Measurements from ENCODE around the gene TMEM256.
A peak's percentile ranks its signal among the peaks of the same experiment; 100 is the strongest.

The TMEM256 gene

DNA sequence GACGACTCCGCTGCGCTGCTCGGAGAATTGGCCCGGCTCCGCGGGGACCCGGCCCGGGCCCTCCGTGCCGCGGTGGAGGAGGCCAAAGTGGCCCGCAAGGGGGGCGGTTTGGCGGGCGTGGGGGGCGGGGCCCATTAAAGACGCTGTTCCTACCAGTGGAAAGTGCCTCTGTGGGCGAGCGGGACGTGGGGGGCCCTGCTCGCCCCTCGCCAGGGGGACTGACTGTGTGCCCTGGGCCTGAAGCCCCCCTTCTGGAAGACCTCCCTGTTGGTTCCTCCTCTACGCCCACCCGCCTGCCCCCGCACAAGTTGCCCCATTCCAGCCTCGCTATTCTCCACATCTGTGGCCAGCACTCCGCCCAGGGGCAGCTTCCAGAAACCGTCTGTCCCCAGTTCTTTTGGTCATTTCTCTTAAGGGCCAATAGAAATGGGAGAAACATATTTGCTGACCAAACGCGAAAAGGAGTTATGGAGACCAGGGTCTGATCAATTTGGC is 33.5 kb upstream of the TMEM256 start:
- no peak for DNase-seq (ENCODE audit: low read depth)
- TF ChIP-seq, protein P1, sequence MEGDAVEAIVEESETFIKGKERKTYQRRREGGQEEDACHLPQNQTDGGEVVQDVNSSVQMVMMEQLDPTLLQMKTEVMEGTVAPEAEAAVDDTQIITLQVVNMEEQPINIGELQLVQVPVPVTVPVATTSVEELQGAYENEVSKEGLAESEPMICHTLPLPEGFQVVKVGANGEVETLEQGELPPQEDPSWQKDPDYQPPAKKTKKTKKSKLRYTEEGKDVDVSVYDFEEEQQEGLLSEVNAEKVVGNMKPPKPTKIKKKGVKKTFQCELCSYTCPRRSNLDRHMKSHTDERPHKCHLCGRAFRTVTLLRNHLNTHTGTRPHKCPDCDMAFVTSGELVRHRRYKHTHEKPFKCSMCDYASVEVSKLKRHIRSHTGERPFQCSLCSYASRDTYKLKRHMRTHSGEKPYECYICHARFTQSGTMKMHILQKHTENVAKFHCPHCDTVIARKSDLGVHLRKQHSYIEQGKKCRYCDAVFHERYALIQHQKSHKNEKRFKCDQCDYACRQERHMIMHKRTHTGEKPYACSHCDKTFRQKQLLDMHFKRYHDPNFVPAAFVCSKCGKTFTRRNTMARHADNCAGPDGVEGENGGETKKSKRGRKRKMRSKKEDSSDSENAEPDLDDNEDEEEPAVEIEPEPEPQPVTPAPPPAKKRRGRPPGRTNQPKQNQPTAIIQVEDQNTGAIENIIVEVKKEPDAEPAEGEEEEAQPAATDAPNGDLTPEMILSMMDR (conservative IDR thresholded peaks at IDR 0.05; ENCODE audit: low read depth, low read length) = no peak
- peak overlapping the region; percentile 52 for H3K4me3 ChIP-seq (ENCODE audit: low read length)

DNA sequence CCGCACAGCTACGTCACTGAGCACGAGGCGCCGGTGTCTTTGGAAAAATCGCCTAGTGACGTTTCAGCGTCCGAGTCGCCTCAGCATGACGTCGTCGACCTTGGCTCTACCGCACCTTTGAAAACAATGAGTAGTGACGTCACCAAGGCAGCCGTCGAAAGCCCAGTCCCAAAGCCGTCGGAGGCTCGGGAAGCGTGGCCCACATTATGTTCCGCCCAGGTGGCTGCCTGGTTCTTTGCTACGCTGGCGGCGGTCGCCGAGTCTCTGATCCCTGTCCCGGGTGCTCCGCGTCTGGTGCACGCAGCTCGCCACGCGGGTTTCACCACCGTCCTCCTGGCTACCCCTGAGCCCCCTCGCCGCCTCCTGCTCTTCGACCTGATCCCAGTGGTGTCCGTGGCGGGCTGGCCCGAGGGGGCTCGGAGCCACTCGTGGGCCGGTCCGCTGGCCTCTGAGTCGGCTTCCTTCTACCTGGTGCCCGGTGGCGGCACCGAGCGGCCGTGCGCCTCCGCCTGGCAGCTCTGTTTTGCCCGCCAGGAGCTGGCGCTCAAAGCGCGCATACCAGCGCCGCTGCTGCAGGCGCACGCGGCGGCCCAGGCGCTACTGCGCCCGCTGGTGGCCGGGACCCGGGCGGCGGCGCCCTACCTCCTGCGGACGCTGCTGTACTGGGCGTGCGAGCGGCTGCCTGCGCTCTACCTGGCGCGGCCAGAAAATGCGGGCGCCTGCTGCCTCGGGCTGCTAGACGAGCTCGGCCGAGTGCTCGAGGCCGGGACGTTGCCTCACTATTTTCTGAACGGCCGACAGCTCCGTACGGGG is 32.9 kb upstream of the TMEM256 start:
- peak; percentile 65 for DNase-seq (ENCODE audit: low read depth)
- TF ChIP-seq, protein P1 (conservative IDR thresholded peaks at IDR 0.05; ENCODE audit: low read depth, low read length) = peak; percentile 68
- H3K4me3 ChIP-seq (ENCODE audit: low read length) = peak overlapping the region; percentile 70

DNA sequence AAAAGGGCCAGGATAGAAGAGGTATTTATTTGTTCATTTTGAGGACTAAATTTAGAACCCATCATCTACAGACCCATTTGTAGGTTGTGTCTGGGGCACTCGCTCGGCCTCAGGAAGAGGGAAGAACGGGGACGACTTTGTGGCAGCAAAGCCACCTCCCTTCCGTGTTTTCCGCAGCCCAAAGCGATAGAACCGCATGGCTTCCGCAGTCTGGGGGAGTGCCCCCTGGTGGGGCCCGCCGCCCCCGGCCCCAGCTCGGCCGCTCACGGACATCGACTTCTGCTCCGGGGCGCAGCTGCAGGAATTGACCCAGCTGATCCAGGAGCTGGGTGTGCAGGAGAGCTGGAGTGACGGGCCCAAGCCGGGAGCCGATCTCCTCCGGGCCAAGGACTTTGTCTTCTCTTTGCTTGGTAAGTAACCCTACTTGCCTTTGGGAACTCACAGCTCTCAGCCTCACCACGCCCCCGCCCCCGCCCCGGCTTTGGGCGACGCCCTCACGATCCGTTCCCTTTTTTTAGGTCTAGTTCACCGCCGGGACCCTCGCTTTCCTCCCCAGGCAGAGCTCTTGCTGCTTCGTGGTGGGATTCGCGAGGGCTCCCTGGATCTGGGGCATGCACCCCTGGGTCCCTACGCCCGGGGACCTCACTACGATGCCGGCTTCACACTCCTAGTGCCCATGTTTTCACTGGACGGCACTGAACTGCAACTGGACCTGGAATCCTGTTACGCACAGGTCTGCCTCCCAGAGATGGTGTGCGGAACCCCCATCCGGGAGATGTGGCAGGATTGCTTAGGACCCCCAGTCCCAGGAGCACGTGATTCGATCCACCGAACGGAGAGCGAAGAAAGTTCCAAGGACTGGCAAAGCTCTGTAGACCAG is 32.0 kb upstream of the TMEM256 start:
- peak overlapping the region; percentile 70 for H3K4me3 ChIP-seq (ENCODE audit: low read length)
- TF ChIP-seq, protein P1 (conservative IDR thresholded peaks at IDR 0.05; ENCODE audit: low read depth, low read length) = peak; percentile 23
- no peak for DNase-seq (ENCODE audit: low read depth)

DNA sequence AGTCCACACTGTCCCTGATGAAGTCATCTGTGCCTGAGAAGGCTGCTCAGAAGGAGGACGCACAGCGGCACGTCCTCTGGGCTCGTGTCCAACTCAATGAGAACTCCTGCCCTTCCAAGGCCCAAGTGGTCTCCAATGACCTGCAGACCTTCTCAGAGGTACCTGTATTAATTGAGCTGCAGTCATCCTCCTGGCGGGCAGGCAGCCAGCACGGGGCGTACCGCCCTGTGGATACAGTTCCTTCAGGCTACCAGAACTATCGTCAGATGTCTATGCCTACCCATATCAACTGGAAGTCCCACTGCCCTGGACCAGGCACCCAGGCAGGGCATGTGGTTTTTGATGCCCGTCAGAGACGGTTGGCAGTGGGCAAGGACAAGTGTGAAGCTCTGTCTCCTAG is 28.4 kb upstream of the TMEM256 start:
- TF ChIP-seq, protein P1 (conservative IDR thresholded peaks at IDR 0.05; ENCODE audit: low read depth, low read length) = no peak
- no peak for DNase-seq (ENCODE audit: low read depth)
- no peak overlapping the region for H3K4me3 ChIP-seq (ENCODE audit: low read length)

DNA sequence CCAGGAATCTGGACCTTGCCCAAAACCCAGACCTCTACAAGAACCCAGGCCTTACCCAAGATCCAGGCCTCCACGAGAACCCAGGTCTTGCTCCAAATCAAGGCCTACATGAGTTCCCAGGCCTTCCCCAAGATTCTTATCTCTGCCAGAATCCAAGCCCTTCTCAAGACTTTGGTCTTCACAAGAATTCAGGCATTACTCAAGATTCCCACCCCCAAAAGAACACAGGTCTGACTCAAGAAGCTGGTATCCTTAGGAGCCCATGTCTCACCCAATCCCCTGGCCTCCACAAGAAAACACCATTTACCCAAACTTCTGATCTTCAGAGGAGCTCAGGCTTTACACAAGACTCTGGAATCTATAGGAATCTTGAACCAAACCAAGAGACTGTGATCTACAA is 27.3 kb upstream of the TMEM256 start:
- no peak overlapping the region for H3K4me3 ChIP-seq (ENCODE audit: low read length)
- TF ChIP-seq, protein P1 (conservative IDR thresholded peaks at IDR 0.05; ENCODE audit: low read depth, low read length) = no peak
- no peak for DNase-seq (ENCODE audit: low read depth)

DNA sequence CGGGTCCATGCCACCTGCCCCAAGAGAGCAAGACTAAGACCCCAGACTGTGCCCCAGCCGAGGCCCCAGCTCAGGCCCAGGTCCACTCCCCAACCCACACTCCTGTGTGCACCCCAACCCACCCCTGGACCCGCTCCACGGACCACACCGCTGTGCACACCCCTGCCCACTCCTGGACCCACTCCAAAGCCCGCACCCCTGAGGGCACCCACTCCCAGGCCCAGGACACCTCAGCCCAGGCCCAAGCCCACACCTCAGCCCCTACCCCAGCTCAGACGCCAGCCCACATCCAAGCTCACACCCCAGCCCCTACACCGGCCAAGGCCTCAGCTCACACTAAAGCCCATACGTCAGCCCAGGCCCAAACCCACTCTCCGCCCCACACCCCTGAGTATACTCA is 25.8 kb upstream of the TMEM256 start:
- TF ChIP-seq, protein P1 (conservative IDR thresholded peaks at IDR 0.05; ENCODE audit: low read depth, low read length) = no peak
- no peak for DNase-seq (ENCODE audit: low read depth)
- H3K4me3 ChIP-seq (ENCODE audit: low read length) = no peak overlapping the region

Measured in retinal pigment epithelial cell (primary cell).